Measurements from ENCODE around the gene KIF3C. TPM values are rescaled to one million over a fixed set of nuclear protein-coding genes. Genes with fewer than 3 reads are reported as not detected.

The KIF3C gene
- total and polyA plus RNA-seq, 9 of the 15 experiments (the other 6 are each of a cell fraction or from before 2014, with no cell fraction given), result 0.69 to 6.7 (median 3.3) TPM

DNA sequence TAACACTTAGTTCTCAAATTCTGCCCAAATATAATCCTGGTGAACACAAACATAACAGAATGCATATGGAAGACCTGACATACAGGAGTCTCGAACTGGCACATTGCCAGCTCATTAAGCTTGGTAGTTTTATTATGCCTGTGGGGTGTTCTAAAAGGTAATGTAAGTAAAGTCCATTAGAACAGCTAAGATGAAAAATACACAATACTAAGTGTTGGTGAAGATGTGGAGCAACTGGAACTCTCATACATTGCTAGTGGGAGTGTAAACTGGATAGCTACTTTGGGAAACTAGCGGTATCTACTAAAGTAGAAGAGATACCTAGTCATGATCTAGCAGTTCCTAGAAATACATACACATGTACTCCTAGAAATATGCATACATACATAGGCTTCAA, 27.3 kb upstream of the KIF3C start (continued):
- TF ChIP-seq, protein P1, sequence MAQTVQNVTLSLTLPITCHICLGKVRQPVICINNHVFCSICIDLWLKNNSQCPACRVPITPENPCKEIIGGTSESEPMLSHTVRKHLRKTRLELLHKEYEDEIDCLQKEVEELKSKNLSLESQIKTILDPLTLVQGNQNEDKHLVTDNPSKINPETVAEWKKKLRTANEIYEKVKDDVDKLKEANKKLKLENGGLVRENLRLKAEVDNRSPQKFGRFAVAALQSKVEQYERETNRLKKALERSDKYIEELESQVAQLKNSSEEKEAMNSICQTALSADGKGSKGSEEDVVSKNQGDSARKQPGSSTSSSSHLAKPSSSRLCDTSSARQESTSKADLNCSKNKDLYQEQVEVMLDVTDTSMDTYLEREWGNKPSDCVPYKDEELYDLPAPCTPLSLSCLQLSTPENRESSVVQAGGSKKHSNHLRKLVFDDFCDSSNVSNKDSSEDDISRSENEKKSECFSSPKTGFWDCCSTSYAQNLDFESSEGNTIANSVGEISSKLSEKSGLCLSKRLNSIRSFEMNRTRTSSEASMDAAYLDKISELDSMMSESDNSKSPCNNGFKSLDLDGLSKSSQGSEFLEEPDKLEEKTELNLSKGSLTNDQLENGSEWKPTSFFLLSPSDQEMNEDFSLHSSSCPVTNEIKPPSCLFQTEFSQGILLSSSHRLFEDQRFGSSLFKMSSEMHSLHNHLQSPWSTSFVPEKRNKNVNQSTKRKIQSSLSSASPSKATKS (CRISPR knock-in tag; IDR thresholded peaks at IDR 0.05), result no peak

DNA sequence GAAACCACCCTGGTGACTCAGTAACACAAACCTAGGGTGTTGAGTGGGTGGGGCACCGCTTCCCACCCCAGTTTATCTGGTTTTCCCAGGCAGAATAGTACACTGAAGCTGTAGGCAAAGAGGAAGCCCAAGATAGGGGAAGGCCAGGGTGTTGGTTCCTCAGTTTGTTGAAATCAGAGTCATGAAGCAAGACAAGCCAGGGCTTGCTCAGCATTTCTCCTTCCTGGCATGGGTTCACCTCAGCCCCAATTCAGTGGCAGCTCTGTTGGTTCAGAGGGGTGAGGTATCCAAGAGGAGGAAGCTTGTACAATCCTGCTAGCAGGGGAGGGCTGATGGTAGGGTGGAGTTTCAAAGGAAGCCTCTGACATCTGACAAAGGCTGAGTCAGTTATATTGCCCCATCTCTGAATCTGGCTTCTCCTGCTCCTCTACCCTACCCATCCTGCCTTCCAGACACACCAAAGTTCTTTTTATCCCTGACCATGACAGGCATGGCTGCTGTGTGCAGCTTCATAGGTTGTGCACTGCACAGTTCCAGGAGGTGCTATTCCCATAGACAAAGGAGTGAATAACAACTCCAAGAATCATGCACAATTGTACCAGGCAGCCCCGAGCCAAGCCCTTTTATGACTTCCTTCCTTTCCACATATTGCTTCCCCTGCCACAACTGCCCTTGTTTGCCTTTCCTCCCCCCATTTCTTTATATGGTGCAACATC, 26.7 kb upstream of the KIF3C start:
- H3K27me3 ChIP-seq (ENCODE audit: control insufficient read depth in 2 of 2, insufficient read depth in 2 of 2, low read length in 2 of 2), result no peaks in the 10 kb centered on the region
- H3K36me3 ChIP-seq (ENCODE audit: control insufficient read depth, insufficient read depth, low read length), result no peaks in the 10 kb centered on the region; the same call in 2 of the 3 replicates
- WGBS (ENCODE audit: insufficient coverage, low coverage, missing lambda C conversion rate), result 44% methylated on average over 2 of the region's 2 CpGs
- H3K9me3 ChIP-seq (replicated peaks; ENCODE audit: control insufficient read depth, insufficient read depth, low read depth, low read length), result no peaks in the 10 kb centered on the region
- H4K20me1 ChIP-seq (replicated peaks; ENCODE audit: control insufficient read depth, insufficient read depth, low read length), result no peaks in the 10 kb centered on the region
- no TSS peak for BruUV-seq (replicated peaks)
- H3K4me2 ChIP-seq (ENCODE audit: insufficient read depth, low read length), result no peak overlapping the region
- H3K27ac ChIP-seq (ENCODE audit: extremely low read depth, low read depth, low read length), result no peak overlapping the region
- no peak overlapping the region for H2AFZ ChIP-seq (ENCODE audit: low read depth, low read length)
- H3K9ac ChIP-seq (ENCODE audit: insufficient read depth in 1 of 2, low read depth in 2 of 2, low read length in 2 of 2), result peak overlapping the region in 1 of 2 experiments; percentile 48; a peak in 1 of 4 replicates
- no peaks in the 10 kb centered on the region for H3K79me2 ChIP-seq (ENCODE audit: control insufficient read depth, insufficient read depth, low read length)
- ChIA-PET CTCF (ENCODE audit: low intra/inter-chr PET ratio) (no interaction called here), POLR2A (no interaction called here)
- no peak overlapping the region for H3K4me3 ChIP-seq
- intact Hi-C loops (cut with micrococcal nuclease) (no loop called here), in situ Hi-C loops (cut with MboI) (no loop called here)
- peak; percentile 19 for ATAC-seq
- DNase-seq (ENCODE audit: extremely low read depth in 1 of 4, low spot score in 3 of 4), result peak in 1 of 4 experiments; percentile 32
- no peaks in the 10 kb centered on the region for H3K9me1 ChIP-seq (ENCODE audit: control insufficient read depth, insufficient read depth, low read length)
- H3K4me1 ChIP-seq (replicated peaks in 1 of 2; ENCODE audit: control insufficient read depth in 2 of 2, insufficient read depth in 2 of 2, low read length in 2 of 2), result peaks cover 9 to 21% of the 10 kb centered on the region in 2 experiments; a peak in 4 of 5 replicates
- FAIRE-seq, result no peak
- TF ChIP-seq MAFG (tag; conservative IDR thresholded peaks at IDR 0.05) (peak; percentile 33; the same call in 1 of the 2 replicates), FOSL1 (tag; conservative IDR thresholded peaks at IDR 0.05) (0 out of 2 replicates have a peak, but pooled peaks have one; percentile 28), HCFC1 (IDR thresholded peaks at IDR 0.05; ENCODE audit: low read depth, low read length) (no peak), PHF20 (IDR thresholded peaks at IDR 0.05; ENCODE audit: partially characterized antibody) (no peak), EGR1 (conservative IDR thresholded peaks at IDR 0.05) (peak; percentile 52), KAT2B (IDR thresholded peaks at IDR 0.05; ENCODE audit: low read depth, low read length) (no peak), CBFA2T2 (conservative IDR thresholded peaks at IDR 0.05) (peak; percentile 27; the same call in 1 of the 2 replicates)
- TF ChIP-seq, protein P2, sequence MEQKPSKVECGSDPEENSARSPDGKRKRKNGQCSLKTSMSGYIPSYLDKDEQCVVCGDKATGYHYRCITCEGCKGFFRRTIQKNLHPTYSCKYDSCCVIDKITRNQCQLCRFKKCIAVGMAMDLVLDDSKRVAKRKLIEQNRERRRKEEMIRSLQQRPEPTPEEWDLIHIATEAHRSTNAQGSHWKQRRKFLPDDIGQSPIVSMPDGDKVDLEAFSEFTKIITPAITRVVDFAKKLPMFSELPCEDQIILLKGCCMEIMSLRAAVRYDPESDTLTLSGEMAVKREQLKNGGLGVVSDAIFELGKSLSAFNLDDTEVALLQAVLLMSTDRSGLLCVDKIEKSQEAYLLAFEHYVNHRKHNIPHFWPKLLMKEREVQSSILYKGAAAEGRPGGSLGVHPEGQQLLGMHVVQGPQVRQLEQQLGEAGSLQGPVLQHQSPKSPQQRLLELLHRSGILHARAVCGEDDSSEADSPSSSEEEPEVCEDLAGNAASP (IDR thresholded peaks at IDR 0.05), result no peak
- TF ChIP-seq, protein P3, sequence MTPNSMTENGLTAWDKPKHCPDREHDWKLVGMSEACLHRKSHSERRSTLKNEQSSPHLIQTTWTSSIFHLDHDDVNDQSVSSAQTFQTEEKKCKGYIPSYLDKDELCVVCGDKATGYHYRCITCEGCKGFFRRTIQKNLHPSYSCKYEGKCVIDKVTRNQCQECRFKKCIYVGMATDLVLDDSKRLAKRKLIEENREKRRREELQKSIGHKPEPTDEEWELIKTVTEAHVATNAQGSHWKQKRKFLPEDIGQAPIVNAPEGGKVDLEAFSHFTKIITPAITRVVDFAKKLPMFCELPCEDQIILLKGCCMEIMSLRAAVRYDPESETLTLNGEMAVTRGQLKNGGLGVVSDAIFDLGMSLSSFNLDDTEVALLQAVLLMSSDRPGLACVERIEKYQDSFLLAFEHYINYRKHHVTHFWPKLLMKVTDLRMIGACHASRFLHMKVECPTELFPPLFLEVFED (CRISPR knock-in tag; conservative IDR thresholded peaks at IDR 0.05), result no peak
- TF ChIP-seq, protein P4, sequence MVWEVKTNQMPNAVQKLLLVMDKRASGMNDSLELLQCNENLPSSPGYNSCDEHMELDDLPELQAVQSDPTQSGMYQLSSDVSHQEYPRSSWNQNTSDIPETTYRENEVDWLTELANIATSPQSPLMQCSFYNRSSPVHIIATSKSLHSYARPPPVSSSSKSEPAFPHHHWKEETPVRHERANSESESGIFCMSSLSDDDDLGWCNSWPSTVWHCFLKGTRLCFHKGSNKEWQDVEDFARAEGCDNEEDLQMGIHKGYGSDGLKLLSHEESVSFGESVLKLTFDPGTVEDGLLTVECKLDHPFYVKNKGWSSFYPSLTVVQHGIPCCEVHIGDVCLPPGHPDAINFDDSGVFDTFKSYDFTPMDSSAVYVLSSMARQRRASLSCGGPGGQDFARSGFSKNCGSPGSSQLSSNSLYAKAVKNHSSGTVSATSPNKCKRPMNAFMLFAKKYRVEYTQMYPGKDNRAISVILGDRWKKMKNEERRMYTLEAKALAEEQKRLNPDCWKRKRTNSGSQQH (CRISPR knock-in tag; IDR thresholded peaks at IDR 0.05), result no peak
- TF ChIP-seq, protein P5, sequence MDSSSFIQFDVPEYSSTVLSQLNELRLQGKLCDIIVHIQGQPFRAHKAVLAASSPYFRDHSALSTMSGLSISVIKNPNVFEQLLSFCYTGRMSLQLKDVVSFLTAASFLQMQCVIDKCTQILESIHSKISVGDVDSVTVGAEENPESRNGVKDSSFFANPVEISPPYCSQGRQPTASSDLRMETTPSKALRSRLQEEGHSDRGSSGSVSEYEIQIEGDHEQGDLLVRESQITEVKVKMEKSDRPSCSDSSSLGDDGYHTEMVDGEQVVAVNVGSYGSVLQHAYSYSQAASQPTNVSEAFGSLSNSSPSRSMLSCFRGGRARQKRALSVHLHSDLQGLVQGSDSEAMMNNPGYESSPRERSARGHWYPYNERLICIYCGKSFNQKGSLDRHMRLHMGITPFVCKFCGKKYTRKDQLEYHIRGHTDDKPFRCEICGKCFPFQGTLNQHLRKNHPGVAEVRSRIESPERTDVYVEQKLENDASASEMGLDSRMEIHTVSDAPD (CRISPR knock-in tag; IDR thresholded peaks at IDR 0.05), result no peak
